Measurements from ENCODE around the gene KCNQ1. TPM values are rescaled to one million over a fixed set of nuclear protein-coding genes. Genes with fewer than 3 reads are reported as not detected.

KCNQ1 gene
- total RNA-seq, 1 experiment from 2014 or later: 10.7 TPM

DNA sequence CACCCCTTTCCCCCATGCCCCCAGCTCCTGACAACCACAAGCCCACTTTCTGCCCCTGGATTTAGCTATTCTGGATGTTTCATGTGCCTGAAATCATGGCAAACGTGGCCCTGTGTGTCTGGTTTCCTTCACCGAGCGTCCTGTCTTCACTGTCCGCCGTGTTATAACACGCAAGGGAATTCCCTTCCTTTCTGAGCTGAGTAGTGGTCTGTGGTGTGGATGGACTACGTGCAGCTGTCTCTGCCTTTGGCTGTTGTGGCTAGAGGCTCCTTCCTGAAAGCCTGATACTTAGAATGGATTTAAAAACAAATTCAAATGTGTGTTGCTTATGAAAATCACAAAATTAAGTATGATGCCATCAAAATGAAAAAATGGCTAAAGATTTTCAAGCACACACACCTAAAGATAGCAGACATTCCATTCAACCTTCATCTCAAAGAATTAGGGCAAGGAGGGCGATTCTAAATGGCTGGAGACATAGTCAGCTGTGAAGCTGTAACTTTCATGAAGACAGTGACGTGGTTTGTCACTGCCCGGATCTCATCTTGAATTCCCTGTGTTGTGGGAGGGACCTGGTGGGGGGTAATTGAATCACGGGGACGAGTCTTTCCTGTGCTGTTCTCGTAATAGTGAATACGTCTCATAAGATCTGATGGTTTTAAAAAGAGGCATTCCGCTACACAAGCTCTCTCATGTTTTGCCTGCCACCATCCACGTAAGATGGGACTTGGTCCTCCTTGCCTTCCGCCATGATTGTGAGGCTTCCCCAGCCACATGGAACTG is 30.5 kb downstream of the KCNQ1 start:
- ChIA-PET POLR2A (no interaction called here), CTCF (no interaction called here), RAD21 (ENCODE audit: low non-redundant PET in 1 of 2, low total read pairs in 2 of 2, uncharacterized antibody in 2 of 2, unreplicated experiment in 2 of 2) (no interaction called here)
- TF ChIP-seq ZBTB33 (IDR thresholded peaks at IDR 0.05; ENCODE audit: extremely low read depth, insufficient replicate concordance, low read length) (no peak), SRF (IDR thresholded peaks at IDR 0.05; ENCODE audit: low read depth) (no peak), ELF1 (IDR thresholded peaks at IDR 0.05; ENCODE audit: borderline replicate concordance, low read depth) (no peak), EZH2 (IDR thresholded peaks at IDR 0.05) (no peak), ZFX (IDR thresholded peaks at IDR 0.05) (no peak), ZNF274 (IDR thresholded peaks at IDR 0.05; ENCODE audit: low read depth, low read length) (no peak), SIN3A (IDR thresholded peaks at IDR 0.05; ENCODE audit: low read depth) (no peak), ATF3 (IDR thresholded peaks at IDR 0.05) (no peak), REST (IDR thresholded peaks at IDR 0.05; ENCODE audit: low read depth) (no peak), FOSL1 (IDR thresholded peaks at IDR 0.05; ENCODE audit: low read depth) (no peak), JUND (IDR thresholded peaks at IDR 0.05) (no peak), YY1 (IDR thresholded peaks at IDR 0.05; ENCODE audit: extremely low read depth, insufficient replicate concordance, low read depth, low read length) (no peak), POLR2A (IDR thresholded peaks at IDR 0.05; ENCODE audit: borderline replicate concordance, extremely low read depth, insufficient read depth, insufficient read length) (no peak), TCF7L2 (IDR thresholded peaks at IDR 0.05; ENCODE audit: borderline replicate concordance, extremely low read depth, insufficient read depth, insufficient read length) (no peak), POLR2AphosphoS5 (IDR thresholded peaks at IDR 0.05; ENCODE audit: low read depth, low read length) (no peak), EZH2phosphoT487 (IDR thresholded peaks at IDR 0.05; ENCODE audit: borderline replicate concordance) (no peak), CBX3 (IDR thresholded peaks at IDR 0.05; ENCODE audit: low read depth) (no peak)
- TF ChIP-seq, protein P1, sequence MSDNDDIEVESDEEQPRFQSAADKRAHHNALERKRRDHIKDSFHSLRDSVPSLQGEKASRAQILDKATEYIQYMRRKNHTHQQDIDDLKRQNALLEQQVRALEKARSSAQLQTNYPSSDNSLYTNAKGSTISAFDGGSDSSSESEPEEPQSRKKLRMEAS (IDR thresholded peaks at IDR 0.05): no peak
- TF ChIP-seq, protein P2, sequence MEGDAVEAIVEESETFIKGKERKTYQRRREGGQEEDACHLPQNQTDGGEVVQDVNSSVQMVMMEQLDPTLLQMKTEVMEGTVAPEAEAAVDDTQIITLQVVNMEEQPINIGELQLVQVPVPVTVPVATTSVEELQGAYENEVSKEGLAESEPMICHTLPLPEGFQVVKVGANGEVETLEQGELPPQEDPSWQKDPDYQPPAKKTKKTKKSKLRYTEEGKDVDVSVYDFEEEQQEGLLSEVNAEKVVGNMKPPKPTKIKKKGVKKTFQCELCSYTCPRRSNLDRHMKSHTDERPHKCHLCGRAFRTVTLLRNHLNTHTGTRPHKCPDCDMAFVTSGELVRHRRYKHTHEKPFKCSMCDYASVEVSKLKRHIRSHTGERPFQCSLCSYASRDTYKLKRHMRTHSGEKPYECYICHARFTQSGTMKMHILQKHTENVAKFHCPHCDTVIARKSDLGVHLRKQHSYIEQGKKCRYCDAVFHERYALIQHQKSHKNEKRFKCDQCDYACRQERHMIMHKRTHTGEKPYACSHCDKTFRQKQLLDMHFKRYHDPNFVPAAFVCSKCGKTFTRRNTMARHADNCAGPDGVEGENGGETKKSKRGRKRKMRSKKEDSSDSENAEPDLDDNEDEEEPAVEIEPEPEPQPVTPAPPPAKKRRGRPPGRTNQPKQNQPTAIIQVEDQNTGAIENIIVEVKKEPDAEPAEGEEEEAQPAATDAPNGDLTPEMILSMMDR (IDR thresholded peaks at IDR 0.05 in 2 of 3, conservative IDR thresholded peaks at IDR 0.05 in 1 of 3; ENCODE audit: borderline replicate concordance in 1 of 3, insufficient read depth in 1 of 3, low read depth in 2 of 3, low read length in 2 of 3): no peak
- no peaks in the 10 kb centered on the region for H3K36me3 ChIP-seq (ENCODE audit: control insufficient read depth in 1 of 2, insufficient read depth in 2 of 2, low read length in 2 of 2)
- intact Hi-C loops (cut with micrococcal nuclease): no loop called here
- H3K4me1 ChIP-seq (ENCODE audit: control insufficient read depth in 1 of 2, insufficient read depth in 2 of 2, low read length in 2 of 2): no peaks in the 10 kb centered on the region
- DNase-seq (ENCODE audit: low read depth, low spot score) (no peak), ATAC-seq (no peak)
- H4K20me1 ChIP-seq (ENCODE audit: insufficient read depth): no peaks in the 10 kb centered on the region
- no peak overlapping the region for H3K4me2 ChIP-seq (ENCODE audit: low read length)
- H2AFZ ChIP-seq (ENCODE audit: low read depth, low read length, poor library complexity, severe bottlenecking): no peak overlapping the region
- no peak overlapping the region for H3K9ac ChIP-seq (ENCODE audit: low read length)
- no peak overlapping the region for H3K4me3 ChIP-seq (replicated peaks in 1 of 2; ENCODE audit: low read depth in 1 of 2, low read length in 2 of 2)
- no TSS peak for BruUV-seq (replicated peaks)
- no peaks in the 10 kb centered on the region for H3K79me2 ChIP-seq (ENCODE audit: insufficient read depth, low read length)
- H3K9me3 ChIP-seq (ENCODE audit: control insufficient read depth in 1 of 2, insufficient read depth in 1 of 2, low read depth in 1 of 2, low read length in 2 of 2): peaks cover 4 to 9% of the 10 kb centered on the region in 2 experiments; a peak in 2 of 4 replicates
- no peaks in the 10 kb centered on the region for H3K9me2 ChIP-seq (ENCODE audit: insufficient read depth)
- no peak overlapping the region for H3K27ac ChIP-seq (ENCODE audit: low read depth, low read length)
- H3K27me3 ChIP-seq (ENCODE audit: insufficient read depth, low read length): no peaks in the 10 kb centered on the region
